Placental pericyte (primary cell): ENCODE data around the gene CHRM2. TPM values are rescaled to one million over a fixed set of nuclear protein-coding genes. Genes with fewer than 3 reads are reported as not detected.

Experiments used
- small RNA-seq: library from RNA; depleted of rRNA; stranded (forward); fragments of <200 nt; gene quantifications from one replicate; pipeline ENCODE3, GENCODE V24; 2012; ENCODE audit warnings: low replicate concordance
- total RNA-seq: library from RNA; depleted of rRNA; stranded (reverse); fragments of >200 nt; gene quantifications from 2 replicates; pipeline ENCODE4 v1.2.3, GENCODE V29; 2012

The CHRM2 gene
- 7.9 and 20.8 TPM in 2 replicates for total RNA-seq

DNA sequence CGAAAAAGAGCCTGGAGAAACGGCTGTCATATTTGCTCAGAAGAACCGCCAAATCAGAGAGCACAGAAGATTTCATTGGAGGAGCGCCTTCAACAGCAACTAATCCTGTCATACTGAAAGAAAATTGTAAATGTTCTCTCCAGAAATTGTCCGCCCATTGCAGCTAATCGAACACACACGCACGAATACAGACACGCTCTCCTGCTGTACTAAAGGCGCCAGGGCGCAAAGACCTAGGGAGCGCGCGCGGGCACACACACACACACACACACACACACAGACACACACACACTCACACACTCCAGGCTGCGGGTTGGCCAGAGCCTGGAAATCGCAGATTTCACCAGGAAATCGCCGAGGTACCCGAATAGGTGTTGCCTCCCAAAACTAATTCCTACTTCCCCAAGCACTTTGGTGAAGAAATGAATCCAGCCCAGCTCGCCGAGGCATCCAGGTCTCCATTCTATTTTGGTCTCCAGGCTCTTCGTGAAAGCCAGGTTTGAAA lies at the start of gene CHRM2:
CHRM2 (plus strand) TSS at position 157 of the 505 bp plus-strand sequence. CDS start 146,214 bp downstream, outside the sequence.

Small RNA genes within 50 kb of the gene (small RNA-seq; reads per million reads assigned to genes)
- gene KRT8P51 (not detected), gene MIR490 (not detected)
